ENCODE results near the gene GGCX. TPM values are rescaled to one million over a fixed set of nuclear protein-coding genes. Genes with fewer than 3 reads are reported as not detected.

The GGCX gene
- total RNA-seq, 1 donor from 2014 or later = 27.0 TPM

DNA sequence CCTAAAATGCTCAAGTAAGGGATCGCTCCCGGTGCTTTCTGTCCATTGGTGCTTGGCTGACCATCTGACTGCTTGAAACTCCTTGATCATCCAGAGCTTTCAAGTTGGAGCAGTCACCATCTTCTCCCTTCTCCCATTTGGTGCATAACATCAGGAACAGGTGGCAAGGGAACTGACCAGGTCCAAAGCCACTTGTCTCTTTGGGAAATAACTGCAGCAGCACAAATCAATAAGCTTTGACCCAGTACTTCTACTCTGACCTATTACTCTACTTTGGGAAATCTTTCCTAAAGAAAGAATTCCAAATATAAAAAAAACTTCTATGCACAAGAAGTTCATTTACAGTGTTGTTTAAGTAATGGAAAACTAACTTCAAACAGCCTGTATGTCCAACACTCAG is 32.9 kb downstream of the GGCX start:
- Mint-ChIP-seq H3K4me1 (ENCODE audit: low read depth) (peaks cover 9% of the 10 kb centered on the region), H3K27ac (no peak overlapping the region), H3K9me3 (no peaks in the 10 kb centered on the region), H3K4me3 (ENCODE audit: low read depth) (no peak overlapping the region), H3K36me3 (ENCODE audit: low read depth) (no peaks in the 10 kb centered on the region), H3K27me3 (ENCODE audit: low read depth) (peaks cover 19% of the 10 kb centered on the region)
- intact Hi-C loops (cut with micrococcal nuclease) = no loop called here
- DNase-seq (ENCODE audit: low spot score) = no peak

DNA sequence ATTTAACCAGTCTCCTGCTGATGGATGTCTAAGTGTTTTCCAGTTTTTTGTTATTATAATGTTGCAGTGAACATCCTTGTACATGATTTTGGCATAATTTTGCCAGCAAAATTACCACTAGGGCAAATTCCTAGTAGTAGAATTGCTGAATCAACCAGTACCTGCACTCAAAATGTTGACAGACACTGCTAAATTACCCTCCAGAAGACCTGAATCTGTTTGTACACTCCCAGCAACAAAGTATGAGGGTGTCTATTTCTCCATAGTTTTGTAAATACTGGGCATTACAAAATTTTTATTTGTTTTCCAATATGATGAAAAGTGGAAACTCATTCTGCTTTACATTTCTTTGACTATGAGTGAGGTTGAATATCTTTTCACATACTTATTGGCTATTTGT is 33.5 kb downstream of the GGCX start:
- Mint-ChIP-seq H3K27me3 (ENCODE audit: low read depth) (peaks cover 21% of the 10 kb centered on the region), H3K9me3 (no peaks in the 10 kb centered on the region), H3K4me1 (ENCODE audit: low read depth) (peaks cover 9% of the 10 kb centered on the region), H3K27ac (no peak overlapping the region), H3K4me3 (ENCODE audit: low read depth) (no peak overlapping the region), H3K36me3 (ENCODE audit: low read depth) (no peaks in the 10 kb centered on the region)
- intact Hi-C loops (cut with micrococcal nuclease) = no loop called here
- no peak for DNase-seq (ENCODE audit: low spot score)

DNA sequence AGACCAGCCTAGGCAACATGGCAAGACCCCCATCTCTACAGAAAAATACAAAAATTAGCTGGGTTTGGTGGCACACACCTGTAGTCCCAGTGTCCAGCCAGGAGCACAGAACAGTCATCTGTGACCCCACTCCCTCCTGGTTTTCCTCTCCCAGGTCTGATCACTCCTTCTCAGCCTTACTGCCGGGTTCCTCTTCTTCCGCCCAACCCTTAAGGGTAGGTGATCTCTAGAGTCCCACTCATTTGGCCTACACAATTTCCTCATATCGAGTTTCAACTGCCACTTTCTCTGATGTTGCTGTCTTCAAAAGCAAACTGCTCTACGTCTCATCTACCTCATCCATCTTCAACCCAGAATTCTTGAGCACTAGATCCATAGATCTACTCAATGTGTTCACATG is 35.7 kb downstream of the GGCX start:
- DNase-seq (ENCODE audit: low spot score) = no peak
- Mint-ChIP-seq H3K4me1 (ENCODE audit: low read depth) (peaks cover 9% of the 10 kb centered on the region), H3K27me3 (ENCODE audit: low read depth) (peaks cover 24% of the 10 kb centered on the region), H3K36me3 (ENCODE audit: low read depth) (no peaks in the 10 kb centered on the region), H3K27ac (no peak overlapping the region), H3K4me3 (ENCODE audit: low read depth) (no peak overlapping the region), H3K9me3 (no peaks in the 10 kb centered on the region)
- intact Hi-C loops (cut with micrococcal nuclease) = no loop called here

DNA sequence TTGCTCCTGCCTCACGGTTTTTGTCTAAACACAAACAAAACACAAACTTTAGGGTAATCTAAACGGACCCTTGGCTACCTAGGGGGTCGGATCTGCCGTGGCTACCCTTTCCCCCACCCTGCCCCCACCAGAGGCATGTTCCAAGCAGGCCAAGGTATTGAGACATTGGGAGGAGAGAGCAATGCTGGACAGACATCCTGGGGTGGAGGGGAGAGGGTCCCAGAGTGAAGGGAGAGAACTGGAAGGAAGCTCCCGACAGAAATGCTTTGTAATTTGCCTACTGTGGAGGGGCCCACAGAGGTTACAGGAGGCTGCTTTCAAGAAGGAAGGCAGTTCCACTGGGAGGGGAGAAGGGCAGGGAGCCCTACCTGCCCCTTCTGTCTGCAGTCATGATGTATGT is 36.3 kb downstream of the GGCX start:
- H3K36me3 Mint-ChIP-seq (ENCODE audit: low read depth) = no peaks in the 10 kb centered on the region
- intact Hi-C loops (cut with micrococcal nuclease) = no loop called here
- H3K4me3 Mint-ChIP-seq (ENCODE audit: low read depth) = no peak overlapping the region
- H3K4me1 Mint-ChIP-seq (ENCODE audit: low read depth) = peaks cover 9% of the 10 kb centered on the region
- peaks cover 24% of the 10 kb centered on the region for H3K27me3 Mint-ChIP-seq (ENCODE audit: low read depth)
- no peak overlapping the region for H3K27ac Mint-ChIP-seq
- no peak for DNase-seq (ENCODE audit: low spot score)
- H3K9me3 Mint-ChIP-seq = no peaks in the 10 kb centered on the region

DNA sequence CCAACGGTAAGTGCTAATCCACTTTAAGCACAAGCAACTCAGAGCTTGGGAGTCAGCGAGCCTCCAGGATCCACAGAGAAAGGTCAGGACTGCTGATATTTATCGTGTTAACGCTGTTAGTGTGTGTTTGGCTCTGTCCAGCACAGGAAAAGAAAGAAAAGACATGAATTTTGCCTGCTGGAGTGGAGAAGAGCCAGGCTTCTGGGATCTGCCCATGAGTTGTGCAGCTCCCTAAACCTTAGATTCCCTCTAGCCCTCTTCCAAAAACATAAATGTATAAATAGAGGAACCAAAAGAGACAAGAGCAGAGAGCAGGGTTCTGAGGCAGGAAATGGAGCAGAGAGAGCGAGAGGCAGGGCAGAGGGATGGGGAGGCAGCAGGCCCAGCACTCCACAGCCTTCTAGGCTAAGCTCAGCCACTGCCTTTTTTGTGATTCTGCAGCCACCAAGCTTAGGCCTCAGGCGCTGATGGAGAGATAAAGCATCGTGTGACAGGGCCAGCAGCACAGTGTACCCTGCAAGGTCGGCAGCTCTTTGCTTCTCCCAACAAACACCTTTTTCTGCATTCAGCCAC is 36.9 kb downstream of the GGCX start:
- Mint-ChIP-seq H3K27ac (no peak overlapping the region), H3K9me3 (no peaks in the 10 kb centered on the region), H3K4me1 (ENCODE audit: low read depth) (peaks cover 9% of the 10 kb centered on the region), H3K4me3 (ENCODE audit: low read depth) (no peak overlapping the region), H3K36me3 (ENCODE audit: low read depth) (no peaks in the 10 kb centered on the region), H3K27me3 (ENCODE audit: low read depth) (peaks cover 24% of the 10 kb centered on the region)
- DNase-seq (ENCODE audit: low spot score) = no peak
- intact Hi-C loops (cut with micrococcal nuclease) = loop anchor here (5.0 kb wide), 1 partner anchor 62 kb away; no protein-coding TSS in a partner anchor

DNA sequence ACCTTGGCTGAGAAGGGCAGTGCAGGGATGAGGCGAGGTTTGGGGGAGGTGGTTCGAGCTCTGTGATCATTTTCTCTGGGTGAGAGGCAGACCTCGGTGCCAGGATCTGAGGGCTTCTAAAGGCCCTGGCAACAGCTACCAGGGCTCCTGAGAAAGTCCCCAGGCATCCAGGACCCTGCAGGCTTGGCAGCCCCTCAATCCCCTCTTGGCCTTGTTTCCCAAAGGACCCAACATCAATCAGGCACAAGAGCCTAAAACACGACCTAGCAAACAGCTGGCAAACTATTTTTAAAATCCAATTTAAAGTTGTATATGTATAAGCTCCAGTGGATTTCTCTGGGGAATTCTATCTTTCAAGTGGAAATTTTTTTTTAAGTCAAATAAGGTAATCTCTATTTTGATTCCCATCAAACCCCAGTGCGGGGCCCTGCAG is 37.4 kb downstream of the GGCX start:
- intact Hi-C loops (cut with micrococcal nuclease) = loop anchor here (5.0 kb wide), 1 partner anchor 62 kb away; no protein-coding TSS in a partner anchor
- Mint-ChIP-seq H3K36me3 (ENCODE audit: low read depth) (no peaks in the 10 kb centered on the region), H3K4me1 (ENCODE audit: low read depth) (peaks cover 9% of the 10 kb centered on the region), H3K27me3 (ENCODE audit: low read depth) (peaks cover 21% of the 10 kb centered on the region), H3K4me3 (ENCODE audit: low read depth) (no peak overlapping the region), H3K9me3 (no peaks in the 10 kb centered on the region), H3K27ac (no peak overlapping the region)
- no peak for DNase-seq (ENCODE audit: low spot score)

DNA sequence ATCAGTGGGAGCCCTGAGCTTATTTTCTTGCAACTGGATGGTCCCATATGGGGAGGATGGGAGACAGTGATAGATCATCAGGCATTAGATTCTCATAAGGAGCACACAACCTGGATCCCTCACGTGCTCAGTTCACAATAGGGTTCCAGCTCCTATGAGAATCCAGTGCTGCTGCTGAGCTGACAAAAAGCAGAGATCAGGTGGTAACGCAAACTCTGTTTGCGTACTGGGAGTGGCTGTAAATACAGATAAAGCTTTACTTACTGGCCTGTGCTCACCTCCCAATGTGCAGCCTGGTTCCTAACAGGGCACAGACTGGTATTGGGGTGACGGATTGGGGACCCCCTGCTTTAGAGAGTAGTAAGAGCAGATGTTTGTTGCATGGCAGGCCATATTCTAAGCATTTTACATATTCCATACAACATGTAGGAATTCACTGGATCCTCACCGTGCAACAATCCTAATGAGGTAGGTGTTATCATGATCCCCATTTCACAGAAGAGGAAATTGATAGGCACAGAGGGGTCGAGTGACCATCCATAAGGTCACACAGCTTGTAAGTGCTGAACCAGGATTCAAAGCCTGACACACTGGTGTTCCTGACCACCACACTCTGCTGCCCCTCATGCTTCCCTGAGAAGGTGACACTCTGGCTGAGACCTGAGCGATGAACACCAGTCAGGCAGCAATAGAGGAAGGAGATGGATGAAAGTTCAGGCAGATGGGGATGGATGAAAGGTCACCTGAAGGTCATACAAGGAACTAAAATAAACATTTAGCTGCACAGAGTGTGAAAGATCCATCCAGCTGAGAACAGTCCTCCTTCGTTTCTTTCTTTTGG is 38.0 kb downstream of the GGCX start:
- peaks cover 19% of the 10 kb centered on the region for H3K27me3 Mint-ChIP-seq (ENCODE audit: low read depth)
- no peaks in the 10 kb centered on the region for H3K36me3 Mint-ChIP-seq (ENCODE audit: low read depth)
- H3K9me3 Mint-ChIP-seq = no peaks in the 10 kb centered on the region
- no peak for DNase-seq (ENCODE audit: low spot score)
- H3K4me3 Mint-ChIP-seq (ENCODE audit: low read depth) = no peak overlapping the region
- intact Hi-C loops (cut with micrococcal nuclease) = loop anchor here (5.0 kb wide), 1 partner anchor 61 kb away; no protein-coding TSS in a partner anchor
- H3K4me1 Mint-ChIP-seq (ENCODE audit: low read depth) = peaks cover 9% of the 10 kb centered on the region
- H3K27ac Mint-ChIP-seq = no peak overlapping the region

DNA sequence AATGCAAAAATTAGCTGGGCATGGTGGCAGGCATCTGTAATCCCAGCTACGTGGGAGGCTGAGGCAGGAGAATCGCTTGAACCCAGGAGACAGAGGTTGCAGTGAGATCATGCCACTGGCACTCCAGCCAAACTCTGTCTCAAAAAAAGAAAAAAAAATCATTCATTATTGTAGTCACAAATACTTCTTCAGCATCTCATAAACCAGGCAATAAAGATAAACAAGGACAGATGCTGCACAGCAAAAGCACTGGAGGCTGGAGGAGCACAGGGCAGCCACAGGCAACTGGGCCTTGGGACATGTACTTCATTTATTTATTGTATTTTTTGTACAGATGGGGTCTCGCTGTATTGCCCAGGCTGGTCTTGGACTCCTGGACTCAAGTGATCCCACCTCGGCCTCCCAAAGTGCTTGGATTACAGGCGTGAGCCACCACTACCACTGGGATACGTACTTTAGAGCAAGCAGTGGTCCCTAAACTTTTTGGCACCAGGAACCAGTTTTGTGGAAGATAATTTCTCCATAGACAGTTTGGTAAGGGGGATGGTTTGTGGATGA is 39.1 kb downstream of the GGCX start:
- intact Hi-C loops (cut with micrococcal nuclease) = loop anchor here (5.0 kb wide), 1 partner anchor 60 kb away; no protein-coding TSS in a partner anchor
- no peaks in the 10 kb centered on the region for H3K9me3 Mint-ChIP-seq
- H3K4me1 Mint-ChIP-seq (ENCODE audit: low read depth) = peaks cover 9% of the 10 kb centered on the region
- no peaks in the 10 kb centered on the region for H3K36me3 Mint-ChIP-seq (ENCODE audit: low read depth)
- no peak overlapping the region for H3K4me3 Mint-ChIP-seq (ENCODE audit: low read depth)
- H3K27ac Mint-ChIP-seq = no peak overlapping the region
- peaks cover 13% of the 10 kb centered on the region for H3K27me3 Mint-ChIP-seq (ENCODE audit: low read depth)
- no peak for DNase-seq (ENCODE audit: low spot score)

DNA sequence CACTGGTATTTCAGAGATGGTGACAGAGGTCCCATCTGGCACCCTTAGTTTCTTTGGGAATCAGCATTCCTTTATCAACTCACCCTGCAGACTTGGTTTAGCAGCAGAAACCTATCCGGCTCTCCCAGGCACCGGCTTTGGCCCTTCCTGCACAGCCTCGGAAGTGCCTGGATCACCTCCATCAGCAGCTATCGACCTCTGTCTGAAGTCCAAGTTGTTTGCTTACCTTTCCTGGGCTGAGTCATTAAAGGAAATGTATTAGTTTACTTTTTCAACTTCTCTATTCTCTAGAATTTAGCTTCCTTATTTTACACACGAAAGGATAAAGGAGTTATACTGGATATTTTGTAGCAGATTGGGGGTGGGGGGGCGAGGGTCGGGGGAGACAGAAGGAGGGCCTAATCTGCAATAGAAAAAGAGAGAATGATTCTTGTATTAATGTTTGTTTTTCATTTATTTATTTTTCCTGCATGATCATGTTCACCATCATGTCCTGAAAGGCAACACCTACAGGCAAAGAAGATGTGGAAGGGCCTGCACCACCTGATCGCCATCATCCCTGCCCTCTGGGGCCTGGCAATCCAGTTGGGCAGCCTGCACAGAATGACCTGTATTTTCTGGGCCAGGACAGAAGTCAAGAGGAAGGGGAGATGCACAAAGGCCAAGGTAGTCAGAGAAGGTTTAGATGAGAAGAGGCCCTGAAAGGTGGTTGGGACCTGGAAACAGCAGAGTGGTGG is 44.5 kb downstream of the GGCX start:
- intact Hi-C loops (cut with micrococcal nuclease) = no loop called here
- no peak overlapping the region for H3K27ac Mint-ChIP-seq
- H3K9me3 Mint-ChIP-seq = no peaks in the 10 kb centered on the region
- no peak for DNase-seq (ENCODE audit: low spot score)
- H3K27me3 Mint-ChIP-seq (ENCODE audit: low read depth) = peaks cover 10% of the 10 kb centered on the region
- no peaks in the 10 kb centered on the region for H3K36me3 Mint-ChIP-seq (ENCODE audit: low read depth)
- H3K4me3 Mint-ChIP-seq (ENCODE audit: low read depth) = no peak overlapping the region
- no peaks in the 10 kb centered on the region for H3K4me1 Mint-ChIP-seq (ENCODE audit: low read depth)

DNA sequence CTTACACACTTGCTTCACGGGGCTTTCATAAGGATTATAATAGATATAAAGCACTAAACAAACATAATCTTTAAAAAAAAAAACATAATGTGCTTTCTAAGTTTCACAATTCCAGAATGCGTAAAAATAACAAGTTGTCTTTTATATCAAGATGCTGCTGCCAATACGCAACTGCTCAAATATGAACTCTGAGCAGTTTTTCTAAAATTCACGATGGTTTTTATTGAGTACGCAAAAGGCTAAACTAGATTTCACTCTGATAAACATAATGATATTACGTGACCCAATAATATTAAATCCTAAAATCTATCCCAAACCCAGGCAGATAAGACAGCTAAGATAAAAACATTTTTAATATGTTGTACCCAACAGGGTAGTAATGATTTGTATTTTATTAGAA is 47.0 kb downstream of the GGCX start:
- intact Hi-C loops (cut with micrococcal nuclease) = no loop called here
- H3K27ac Mint-ChIP-seq = no peak overlapping the region
- no peak overlapping the region for H3K4me3 Mint-ChIP-seq (ENCODE audit: low read depth)
- H3K9me3 Mint-ChIP-seq = no peaks in the 10 kb centered on the region
- no peak for DNase-seq (ENCODE audit: low spot score)
- no peaks in the 10 kb centered on the region for H3K4me1 Mint-ChIP-seq (ENCODE audit: low read depth)
- peaks cover 7% of the 10 kb centered on the region for H3K27me3 Mint-ChIP-seq (ENCODE audit: low read depth)
- H3K36me3 Mint-ChIP-seq (ENCODE audit: low read depth) = no peaks in the 10 kb centered on the region

DNA sequence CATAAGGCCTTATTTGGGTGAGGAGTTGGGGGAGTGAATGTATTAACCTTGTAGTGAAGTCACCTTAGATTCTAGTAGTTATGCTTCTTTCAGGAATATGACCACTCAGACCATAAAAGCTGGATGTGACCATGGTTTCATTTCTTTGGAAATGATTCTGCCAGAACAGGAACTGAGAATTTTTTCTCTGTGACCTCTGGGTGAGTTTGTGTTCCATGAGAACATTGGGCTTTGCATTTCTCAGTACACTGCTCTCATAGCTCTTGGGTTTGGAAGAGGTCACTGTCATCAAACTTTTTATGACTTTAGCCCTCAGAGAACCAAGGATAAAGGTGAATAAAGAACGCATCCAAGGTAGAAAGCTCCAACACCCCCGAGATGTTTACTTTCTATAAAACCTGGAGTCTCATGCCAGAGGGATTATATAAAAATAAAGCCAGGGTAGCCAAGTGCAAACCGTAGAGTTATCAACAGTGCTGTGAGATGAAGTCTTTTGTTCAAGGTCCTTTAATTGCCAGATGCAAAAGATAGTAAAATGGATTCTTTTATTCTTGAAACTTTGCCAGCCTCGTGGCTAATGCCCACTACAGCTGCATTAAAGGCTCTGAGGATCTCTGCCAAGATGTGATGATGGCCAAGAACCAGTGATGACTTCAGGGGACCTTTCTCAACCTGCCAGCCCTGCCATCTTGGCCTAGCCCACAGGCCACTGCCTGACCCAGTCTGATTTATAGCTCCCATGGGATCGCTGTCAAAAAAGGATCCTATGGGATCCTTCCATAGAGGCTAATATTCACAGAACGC is 50.1 kb downstream of the GGCX start:
- no peaks in the 10 kb centered on the region for H3K9me3 Mint-ChIP-seq
- H3K27ac Mint-ChIP-seq = no peak overlapping the region
- intact Hi-C loops (cut with micrococcal nuclease) = no loop called here
- H3K27me3 Mint-ChIP-seq (ENCODE audit: low read depth) = peaks cover 5% of the 10 kb centered on the region
- H3K36me3 Mint-ChIP-seq (ENCODE audit: low read depth) = no peaks in the 10 kb centered on the region
- no peak for DNase-seq (ENCODE audit: low spot score)
- no peaks in the 10 kb centered on the region for H3K4me1 Mint-ChIP-seq (ENCODE audit: low read depth)
- H3K4me3 Mint-ChIP-seq (ENCODE audit: low read depth) = no peak overlapping the region

DNA sequence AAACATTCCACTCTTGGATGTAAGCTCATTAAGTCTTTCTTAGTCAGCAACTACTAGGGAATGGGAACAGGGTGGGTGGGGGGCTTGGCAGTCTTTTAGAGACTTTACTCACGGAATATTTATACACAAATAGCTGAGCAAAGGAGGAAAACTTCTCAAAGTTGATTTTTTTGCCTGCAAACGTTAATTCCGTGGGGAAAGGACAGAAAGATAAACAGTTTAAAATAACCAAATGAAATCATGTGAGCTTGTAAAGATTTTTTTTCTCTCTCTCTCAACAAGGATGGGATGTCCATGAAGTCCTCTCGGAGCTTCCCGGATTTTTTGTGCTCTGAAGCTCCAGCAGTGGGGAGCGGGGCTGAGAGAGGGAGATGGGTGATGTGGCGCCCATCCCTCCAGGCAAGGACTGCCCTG is 54.5 kb downstream of the GGCX start:
- H3K4me3 Mint-ChIP-seq (ENCODE audit: low read depth) = no peak overlapping the region
- no peak overlapping the region for H3K27ac Mint-ChIP-seq
- intact Hi-C loops (cut with micrococcal nuclease) = no loop called here
- no peaks in the 10 kb centered on the region for H3K36me3 Mint-ChIP-seq (ENCODE audit: low read depth)
- H3K4me1 Mint-ChIP-seq (ENCODE audit: low read depth) = no peaks in the 10 kb centered on the region
- DNase-seq (ENCODE audit: low spot score) = no peak
- peaks cover 5% of the 10 kb centered on the region for H3K27me3 Mint-ChIP-seq (ENCODE audit: low read depth)
- no peaks in the 10 kb centered on the region for H3K9me3 Mint-ChIP-seq
